CD4-positive, alpha-beta T cell treated with Interleukin-15 for 1 hour (primary cell): ENCODE data around the gene ZNF385D.
"Not testable (repeated sequence)": the region's sequence is repeated elsewhere in the genome, so short reads cannot be mapped to it uniquely, and the experiment has no call there.

Experiments
- DNase-seq: peaks from one replicate; pipeline ENCODE4 v3.0.0-alpha.2; 2020

ZNF385D gene

DNA sequence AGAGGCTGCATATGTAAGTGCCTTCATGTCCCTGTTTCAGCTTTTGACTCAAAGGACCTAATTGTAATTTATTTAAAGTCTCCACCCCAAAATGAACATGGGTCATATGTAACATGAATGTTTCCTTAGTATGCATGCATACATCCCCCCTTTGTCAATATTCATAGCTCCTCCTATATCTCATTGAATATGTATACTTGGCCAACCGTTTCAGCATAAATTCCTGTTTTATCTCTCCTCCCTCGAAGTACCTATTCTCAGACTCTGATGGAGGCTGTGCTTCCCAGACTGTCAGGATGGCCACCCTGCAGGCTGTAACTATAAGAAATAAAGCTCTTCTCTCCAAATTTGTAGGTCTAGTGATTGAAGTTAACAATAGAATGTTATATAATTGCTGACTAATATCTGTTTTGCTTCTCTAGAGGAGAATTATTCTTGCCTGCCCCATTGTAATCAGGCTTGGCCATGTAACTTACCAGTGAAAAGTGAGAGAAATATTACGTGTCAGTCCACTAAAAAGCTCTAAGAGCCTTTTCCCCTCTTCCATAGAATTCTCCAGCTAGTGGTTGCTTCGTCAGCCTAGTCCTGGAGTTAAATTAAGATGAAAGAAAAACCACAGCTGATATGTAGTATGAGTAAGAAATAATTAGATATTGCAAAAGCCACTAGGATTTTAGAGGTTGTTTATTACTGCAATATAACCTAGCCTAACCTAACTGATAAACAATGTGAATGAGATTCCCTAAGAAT lies 245.1 kb downstream of the ZNF385D start:
- no peak for DNase-seq

GRCh38 chr3:21502656-21503055 lies 248.4 kb downstream of the ZNF385D start:
- DNase-seq, result no peak

DNA sequence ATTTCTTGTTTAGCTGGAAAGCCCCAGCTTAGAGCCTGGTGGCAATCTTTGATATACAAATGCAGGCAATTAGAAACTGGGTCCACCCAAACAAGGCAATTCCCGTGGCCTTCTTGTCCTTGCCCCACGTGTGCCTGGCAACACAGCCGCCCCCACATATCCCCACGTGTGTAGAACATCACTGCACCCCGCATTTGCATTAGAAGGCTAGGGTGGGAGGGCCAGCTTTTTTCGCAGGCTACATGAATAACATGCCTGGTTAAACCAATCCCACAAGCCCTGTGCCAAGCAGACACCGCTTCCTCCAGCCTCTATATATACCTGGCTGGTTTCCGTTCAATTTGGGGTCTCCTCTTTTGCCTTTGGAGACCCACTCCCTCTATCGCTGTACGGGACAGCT lies 250.2 kb downstream of the ZNF385D start:
- no peak for DNase-seq

DNA sequence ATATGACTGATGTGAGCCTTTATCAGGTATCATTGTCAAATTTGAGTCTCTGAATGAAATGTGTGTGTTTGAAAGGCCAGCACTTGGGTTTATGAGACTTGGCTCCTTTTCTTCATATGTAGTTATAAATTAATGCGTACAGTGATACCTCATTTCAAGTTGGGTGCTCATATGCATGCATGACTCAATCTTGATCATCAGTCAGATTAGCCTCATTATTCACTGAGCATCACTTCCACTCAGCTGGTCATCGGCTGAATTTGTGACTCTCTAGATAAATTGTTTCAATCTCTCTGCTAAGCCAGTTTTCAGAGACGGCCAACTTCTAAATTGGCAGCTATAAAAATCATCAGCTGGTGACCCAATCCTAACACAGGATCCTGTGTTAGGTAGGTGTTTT lies 260.3 kb downstream of the ZNF385D start:
- DNase-seq, result not testable (repeated sequence)

GRCh38 chr3:21487520-21487919 lies 263.5 kb downstream of the ZNF385D start:
- DNase-seq, result no peak

GRCh38 chr3:21486024-21486935 lies 264.7 kb downstream of the ZNF385D start:
- DNase-seq, result not testable (repeated sequence)

- DNase-seq, result no peak
Measured at GRCh38 chr3:21484828-21485144, 266.2 kb downstream of the ZNF385D start.

GRCh38 chr3:21484057-21484827 lies 266.8 kb downstream of the ZNF385D start:
- DNase-seq, result no peak

- DNase-seq, result no peak
Measured at GRCh38 chr3:21481991-21482390, 269.0 kb downstream of the ZNF385D start.

DNA sequence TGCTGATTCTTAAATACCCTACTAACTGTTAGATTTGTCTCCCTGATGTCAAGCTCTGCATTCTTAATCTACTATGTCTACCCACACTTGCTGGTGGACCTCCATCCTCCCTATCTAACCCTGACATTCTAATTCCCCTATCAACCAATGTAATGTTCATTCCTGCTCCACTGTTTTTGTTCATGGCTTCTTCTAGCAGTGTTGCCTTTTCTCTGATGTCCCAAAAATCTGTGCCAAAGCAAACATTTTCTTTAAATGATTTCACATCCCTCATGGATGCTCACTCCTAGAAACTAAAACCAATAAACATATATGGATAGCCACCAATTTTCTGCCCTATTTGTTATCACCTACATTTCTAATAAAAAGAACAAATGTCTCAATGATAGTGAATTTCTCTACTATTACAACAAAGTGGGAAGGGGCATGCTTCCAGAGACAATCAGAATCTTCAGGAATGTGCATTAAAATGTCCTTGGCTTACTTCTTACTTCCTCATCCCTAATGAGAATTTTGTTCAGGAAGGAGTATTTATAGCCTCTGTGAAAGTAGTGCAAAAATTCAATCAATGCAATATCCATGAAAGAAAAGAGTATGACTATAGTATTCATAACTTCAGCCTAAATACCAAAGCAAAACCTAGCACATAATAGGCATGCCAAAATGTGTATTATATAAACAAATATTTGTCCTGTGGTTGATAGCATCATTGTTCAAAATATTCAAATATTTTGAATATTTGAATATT lies 273.3 kb downstream of the ZNF385D start:
- no peak for DNase-seq

DNA sequence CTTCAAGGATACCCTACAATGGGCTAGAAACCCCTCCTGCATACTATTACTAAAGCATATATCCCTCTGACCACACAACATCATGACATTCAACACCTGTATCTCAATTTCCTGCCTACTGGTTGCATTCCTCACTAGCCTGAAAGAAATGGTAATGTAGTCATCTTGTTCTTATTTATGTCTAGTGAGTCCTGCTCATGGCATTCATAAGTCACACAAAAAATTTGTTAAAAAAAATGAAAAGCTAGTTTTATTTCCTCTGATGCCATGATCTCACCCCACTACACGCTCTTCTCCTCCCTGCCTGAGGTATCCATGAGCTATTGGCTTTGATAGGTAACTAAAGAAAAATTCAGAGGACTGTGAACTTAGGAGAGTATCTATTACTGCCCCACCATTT lies 284.5 kb downstream of the ZNF385D start:
- no peak for DNase-seq

DNA sequence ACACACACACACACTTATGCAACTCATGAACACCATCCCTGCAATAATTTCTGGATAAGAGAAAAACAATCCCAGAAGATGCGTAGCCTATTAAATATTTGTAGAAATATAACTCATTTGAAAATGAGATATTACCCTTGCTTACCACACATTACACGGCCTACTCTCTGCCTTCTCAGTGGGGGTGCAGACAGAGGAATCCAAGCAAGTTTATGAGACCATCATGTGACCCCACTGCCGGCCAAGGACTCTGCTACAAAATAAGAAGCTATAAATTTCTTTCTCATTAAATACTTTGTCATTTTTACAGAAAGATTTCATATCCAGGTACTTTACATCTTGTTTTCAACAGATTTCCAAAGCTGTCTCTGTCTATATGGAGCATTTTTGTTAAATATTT lies 286.3 kb downstream of the ZNF385D start:
- DNase-seq, result no peak

GRCh38 chr3:21463319-21463718 lies 287.7 kb downstream of the ZNF385D start:
- no peak for DNase-seq

- DNase-seq, result no peak
Measured at GRCh38 chr3:21462141-21462540, 288.9 kb downstream of the ZNF385D start.

- DNase-seq, result no peak
Measured at GRCh38 chr3:21457084-21457483, 293.9 kb downstream of the ZNF385D start.

DNA sequence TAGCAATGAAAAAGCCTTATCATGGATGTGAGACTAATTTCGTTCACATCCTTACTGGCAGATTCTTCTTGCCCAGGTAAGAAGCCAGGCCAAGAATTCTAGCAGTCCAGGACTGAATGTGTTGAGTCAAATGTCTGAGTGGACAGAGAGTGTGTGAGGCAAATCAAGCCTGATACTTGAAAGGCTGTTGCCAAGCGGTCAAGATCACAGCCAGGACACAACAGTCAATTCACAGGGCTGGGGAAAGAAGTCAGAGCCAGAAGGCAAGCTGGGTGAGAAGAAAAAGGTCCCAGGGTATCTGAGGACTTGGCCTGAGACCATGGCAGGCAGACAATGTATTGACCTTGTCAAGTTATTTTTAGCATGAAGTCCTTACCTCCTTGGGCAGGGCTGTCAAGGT lies 301.3 kb downstream of the ZNF385D start:
- DNase-seq, result no peak

DNA sequence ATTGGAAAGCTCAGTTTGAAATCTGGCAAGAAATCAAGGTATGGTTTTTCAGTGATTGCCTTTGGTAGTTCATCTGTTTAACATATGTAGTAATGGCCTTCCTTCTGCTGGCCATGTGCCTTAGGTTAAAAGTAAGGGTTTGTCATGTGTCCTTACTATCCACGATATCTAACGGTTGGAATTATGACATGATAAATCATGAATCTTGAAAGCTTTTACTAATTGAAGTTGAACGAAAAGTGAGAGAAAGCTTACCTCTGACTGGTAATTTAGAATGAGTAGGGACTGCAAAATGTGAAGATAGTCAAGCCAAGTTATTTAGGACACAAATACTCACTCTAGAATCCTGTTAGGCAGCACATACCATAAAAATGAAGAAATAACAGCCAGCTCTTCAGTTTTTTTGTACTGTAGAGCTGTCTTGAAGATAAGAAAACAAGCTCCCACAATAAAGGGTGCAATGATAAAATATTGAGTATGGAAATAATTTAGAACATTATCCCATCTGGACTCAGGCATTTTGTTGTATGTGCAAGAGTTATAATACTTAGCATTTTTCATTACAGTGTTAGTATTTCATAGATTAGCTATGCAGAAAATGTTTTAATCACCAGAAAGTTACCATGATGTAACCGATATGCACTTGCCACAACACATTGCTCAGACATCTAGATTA lies 303.4 kb downstream of the ZNF385D start:
- no peak for DNase-seq

- no peak for DNase-seq
Measured at GRCh38 chr3:21446945-21447475, 304.0 kb downstream of the ZNF385D start.

GRCh38 chr3:21446027-21446426 lies 305.0 kb downstream of the ZNF385D start:
- no peak for DNase-seq

DNA sequence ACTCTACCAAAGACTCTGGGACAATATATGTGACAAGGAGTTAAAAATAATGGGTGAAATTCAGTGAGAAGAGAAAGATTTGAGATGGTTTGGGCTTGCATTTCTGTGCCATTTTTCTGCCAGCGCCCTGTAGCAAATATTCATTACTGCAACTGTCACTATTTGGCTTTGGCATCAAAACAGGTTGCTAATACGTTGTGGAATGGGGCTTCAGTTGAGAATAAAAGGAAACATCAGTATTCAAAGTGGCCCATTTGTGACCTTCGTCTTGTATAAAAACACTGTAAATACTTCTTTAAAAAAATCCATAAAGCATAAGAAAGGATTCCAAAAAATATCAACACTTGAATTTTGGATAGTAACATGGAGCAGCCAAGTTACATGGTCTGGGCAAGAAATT lies 309.2 kb downstream of the ZNF385D start:
- no peak for DNase-seq

DNA sequence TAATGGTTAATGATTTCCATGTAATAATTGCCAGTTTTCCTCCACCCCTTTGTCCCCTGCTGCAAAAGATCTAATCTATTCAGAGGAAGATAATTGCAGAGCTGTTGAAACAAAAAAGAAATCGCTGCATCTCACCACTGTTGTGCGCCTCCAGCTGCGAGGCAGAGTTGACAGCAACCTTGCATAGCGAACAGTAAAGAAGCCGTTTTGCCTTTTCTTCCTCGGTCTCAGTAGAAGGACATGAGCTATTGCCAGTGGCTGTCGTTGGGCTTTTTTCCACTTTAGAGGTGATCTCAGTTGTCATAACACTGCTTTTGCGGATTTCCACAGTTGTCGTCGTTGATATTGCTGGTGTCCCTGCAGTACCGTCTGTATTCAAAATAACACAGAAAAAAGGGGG lies 314.2 kb downstream of the ZNF385D start:
- no peak for DNase-seq

DNA sequence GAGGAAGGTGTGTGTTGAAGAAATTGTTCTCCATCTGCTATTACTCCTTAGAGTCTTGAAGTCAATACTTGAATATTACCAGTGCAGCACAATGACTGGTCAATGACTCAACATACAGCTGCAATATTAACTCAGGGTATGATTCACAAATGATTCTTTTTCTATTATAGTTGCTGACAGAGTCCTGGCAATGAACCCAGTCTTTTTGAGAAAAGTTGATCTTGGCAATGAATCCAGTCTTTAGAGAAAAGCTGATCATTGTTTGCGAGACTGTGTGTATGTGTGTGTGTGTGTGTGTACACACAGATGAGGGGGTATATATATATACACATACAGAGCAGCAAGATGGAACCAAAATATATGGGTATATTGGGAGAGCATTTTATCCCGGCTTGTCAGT lies 315.1 kb downstream of the ZNF385D start:
- DNase-seq, result no peak
